ENCODE results near the gene CD300A.

The CD300A gene

DNA sequence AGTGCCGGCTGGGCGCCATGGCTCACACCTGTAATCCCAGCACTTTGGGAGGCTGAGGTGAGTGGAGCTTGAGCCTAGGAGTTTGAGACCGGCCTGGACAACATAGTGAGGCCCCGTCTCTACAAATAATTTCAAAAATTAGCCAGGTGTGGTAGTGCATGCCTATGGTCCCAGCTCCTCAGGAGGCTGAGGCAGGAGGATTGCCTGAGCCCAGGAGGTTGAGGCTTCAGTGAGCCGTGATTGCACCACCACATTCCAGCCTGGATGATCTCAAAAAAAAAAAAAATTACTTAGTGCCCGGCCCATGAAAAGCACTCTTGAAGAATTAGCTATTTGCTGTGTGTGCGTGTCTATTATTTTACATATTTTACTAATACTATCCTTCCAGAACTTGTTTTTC, 24.9 kb upstream of the CD300A start:
- TF ChIP-seq, protein P1, sequence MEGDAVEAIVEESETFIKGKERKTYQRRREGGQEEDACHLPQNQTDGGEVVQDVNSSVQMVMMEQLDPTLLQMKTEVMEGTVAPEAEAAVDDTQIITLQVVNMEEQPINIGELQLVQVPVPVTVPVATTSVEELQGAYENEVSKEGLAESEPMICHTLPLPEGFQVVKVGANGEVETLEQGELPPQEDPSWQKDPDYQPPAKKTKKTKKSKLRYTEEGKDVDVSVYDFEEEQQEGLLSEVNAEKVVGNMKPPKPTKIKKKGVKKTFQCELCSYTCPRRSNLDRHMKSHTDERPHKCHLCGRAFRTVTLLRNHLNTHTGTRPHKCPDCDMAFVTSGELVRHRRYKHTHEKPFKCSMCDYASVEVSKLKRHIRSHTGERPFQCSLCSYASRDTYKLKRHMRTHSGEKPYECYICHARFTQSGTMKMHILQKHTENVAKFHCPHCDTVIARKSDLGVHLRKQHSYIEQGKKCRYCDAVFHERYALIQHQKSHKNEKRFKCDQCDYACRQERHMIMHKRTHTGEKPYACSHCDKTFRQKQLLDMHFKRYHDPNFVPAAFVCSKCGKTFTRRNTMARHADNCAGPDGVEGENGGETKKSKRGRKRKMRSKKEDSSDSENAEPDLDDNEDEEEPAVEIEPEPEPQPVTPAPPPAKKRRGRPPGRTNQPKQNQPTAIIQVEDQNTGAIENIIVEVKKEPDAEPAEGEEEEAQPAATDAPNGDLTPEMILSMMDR (IDR thresholded peaks at IDR 0.05; ENCODE audit: low read depth, low read length): no peak
- no peak overlapping the region for H3K4me3 ChIP-seq (ENCODE audit: low read depth, low read length)

DNA sequence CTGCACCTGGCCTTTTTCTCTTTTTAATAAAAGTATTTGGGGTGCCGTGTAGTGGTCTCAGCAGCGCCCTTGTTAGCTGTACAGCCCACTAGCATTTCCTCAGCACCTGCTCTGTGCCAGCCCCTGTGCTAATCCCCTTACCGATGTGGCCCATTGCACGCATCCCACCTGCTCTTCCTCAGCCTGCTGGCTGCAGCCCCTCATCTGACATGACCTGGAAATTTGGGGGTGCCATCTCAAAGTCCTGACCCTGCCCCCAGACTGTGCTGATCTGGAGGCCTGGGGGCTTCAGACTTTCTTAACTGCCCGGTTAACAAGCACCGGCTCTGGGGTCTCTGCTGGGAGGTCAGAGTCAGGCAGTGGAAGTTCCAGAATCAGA, 24.2 kb upstream of the CD300A start:
- TF ChIP-seq, protein P1 (IDR thresholded peaks at IDR 0.05; ENCODE audit: low read depth, low read length): no peak

DNA sequence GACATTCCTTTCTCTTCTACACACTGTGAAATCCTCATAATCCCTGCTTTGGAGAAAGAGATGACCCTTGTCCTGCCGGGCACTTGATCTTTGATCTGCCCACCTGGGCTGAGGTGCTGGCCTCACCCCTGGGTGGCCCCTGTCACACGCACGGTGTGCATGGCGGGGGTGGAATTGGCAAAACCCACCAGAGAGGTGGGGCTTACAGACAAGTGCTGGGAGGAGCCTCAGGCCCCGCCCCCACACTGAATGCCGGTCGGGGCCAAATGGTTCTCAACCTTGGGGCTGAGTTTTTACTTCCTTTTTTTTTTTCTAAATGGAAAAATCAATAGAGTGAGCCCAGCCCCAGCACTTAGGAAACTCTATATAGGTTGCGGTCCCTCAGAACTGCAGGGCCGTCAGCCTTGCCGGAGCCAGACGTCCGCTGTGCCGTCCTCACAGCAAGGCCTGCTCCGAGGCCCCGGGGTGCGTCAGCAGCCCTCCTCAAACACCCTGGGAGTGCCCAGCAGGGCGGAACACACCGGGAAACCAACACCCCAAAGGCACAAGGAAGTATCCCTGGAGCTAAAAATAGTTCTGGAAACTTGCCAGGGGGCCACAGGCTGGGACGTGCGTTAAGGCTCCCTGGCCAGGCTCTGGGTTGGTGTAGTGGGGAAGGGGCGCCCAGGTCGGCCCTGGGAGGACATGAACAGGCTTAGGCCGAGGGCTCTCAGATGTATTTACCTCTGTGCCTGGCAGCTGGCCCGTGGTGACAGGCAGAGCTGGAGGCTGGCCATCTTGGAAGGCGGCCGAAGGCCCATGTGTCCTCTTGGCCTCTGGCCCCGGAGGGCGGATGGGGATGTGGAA, 23.5 kb upstream of the CD300A start:
- TF ChIP-seq, protein P1 (IDR thresholded peaks at IDR 0.05; ENCODE audit: low read depth, low read length): no peak
- H3K4me3 ChIP-seq (ENCODE audit: low read depth, low read length): no peak overlapping the region

More for the DNA sequence above, 24.2 kb upstream of the CD300A start:
- no peak overlapping the region for H3K4me3 ChIP-seq (ENCODE audit: low read depth, low read length)

DNA sequence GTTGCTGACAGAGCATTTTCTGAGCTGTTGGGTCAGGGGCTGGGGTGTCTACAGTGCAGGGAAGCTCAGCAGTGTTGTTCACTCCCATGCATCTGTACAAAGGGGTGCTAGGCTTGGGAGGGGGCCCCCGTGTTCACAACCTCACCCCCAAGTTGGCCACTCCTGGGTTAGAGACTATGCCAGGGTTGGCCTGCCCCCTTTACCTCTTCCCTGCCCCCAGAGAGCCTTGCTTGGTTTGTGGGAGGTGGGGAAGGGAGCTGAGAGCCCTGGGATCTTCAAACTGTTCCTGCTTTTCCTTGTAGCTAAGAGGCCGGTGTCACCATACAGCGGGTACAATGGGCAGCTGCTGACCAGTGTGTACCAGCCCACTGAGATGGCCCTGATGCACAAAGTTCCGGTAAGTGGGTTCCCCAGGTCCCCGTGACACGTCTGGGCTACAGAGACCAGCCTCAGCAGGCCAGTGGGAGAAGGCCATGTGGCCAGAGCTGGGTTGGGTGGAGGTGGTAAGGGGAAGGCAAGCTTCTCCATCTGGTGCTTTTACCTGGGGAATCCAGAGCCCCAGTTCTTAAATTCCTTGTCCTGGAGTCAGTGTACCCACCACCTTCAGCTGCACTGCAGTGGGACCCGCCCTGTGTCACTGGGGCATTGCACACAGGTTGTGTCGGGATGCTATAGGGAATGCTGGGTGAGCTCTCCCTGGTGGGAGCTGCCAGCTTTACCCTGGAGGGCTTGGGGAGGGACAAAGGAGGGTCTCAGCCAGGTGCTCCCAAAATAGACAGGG, 22.7 kb upstream of the CD300A start:
- no peak overlapping the region for H3K4me3 ChIP-seq (ENCODE audit: low read depth, low read length)
- TF ChIP-seq, protein P1 (IDR thresholded peaks at IDR 0.05; ENCODE audit: low read depth, low read length): no peak

DNA sequence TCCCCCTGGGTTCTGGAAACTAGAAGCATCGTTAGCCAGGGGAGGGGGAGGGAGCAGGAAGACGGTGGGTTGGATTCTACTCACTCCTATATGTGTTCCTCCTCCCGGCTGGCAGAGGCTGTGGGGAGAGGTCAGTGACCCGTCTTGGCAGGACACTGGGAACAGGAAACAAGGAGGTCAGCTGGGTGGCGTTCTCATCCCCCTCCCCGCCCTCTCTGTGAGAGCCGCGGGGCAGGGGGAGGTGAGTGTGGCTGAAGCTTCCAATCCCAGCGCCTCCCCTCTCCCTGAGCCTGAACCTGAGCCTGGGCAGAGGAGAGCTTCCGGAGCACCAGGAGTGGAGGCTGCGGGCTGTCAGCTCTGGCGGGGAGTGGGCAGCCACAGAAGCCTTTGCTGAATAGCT, 22.0 kb upstream of the CD300A start:
- no peak overlapping the region for H3K4me3 ChIP-seq (ENCODE audit: low read depth, low read length)
- TF ChIP-seq, protein P1 (IDR thresholded peaks at IDR 0.05; ENCODE audit: low read depth, low read length): no peak

DNA sequence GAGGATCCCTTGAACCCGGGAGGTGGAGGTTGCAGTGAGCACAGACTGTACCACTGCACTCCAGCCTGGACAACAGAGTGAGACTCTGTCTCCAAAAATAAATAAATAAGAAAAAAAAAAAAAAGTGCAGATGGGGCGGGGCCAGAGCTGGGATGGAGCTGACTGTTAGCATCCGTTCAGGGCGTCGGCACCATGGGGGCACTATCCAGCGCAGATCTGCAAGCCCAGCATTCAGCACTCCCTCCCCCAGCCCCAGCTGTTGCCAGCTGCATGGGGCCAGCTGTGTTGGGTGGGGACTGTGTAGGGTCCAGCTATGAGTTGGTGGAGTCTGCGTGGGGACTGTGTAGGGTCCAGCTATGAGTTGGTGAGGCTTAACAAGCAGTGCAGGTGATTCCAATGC, 21.3 kb upstream of the CD300A start:
- TF ChIP-seq, protein P1 (IDR thresholded peaks at IDR 0.05; ENCODE audit: low read depth, low read length): no peak
- H3K4me3 ChIP-seq (ENCODE audit: low read depth, low read length): no peak overlapping the region
